ENCODE results near the gene LSM3. TPM values are rescaled to one million over a fixed set of nuclear protein-coding genes. Genes with fewer than 3 reads are reported as not detected.

The LSM3 gene
- total RNA-seq, 5 donors from 2014 or later (not counting 1 experiment from before 2014, with no cell fraction given): 6.7 to 8.4 (median 7.3) TPM

DNA sequence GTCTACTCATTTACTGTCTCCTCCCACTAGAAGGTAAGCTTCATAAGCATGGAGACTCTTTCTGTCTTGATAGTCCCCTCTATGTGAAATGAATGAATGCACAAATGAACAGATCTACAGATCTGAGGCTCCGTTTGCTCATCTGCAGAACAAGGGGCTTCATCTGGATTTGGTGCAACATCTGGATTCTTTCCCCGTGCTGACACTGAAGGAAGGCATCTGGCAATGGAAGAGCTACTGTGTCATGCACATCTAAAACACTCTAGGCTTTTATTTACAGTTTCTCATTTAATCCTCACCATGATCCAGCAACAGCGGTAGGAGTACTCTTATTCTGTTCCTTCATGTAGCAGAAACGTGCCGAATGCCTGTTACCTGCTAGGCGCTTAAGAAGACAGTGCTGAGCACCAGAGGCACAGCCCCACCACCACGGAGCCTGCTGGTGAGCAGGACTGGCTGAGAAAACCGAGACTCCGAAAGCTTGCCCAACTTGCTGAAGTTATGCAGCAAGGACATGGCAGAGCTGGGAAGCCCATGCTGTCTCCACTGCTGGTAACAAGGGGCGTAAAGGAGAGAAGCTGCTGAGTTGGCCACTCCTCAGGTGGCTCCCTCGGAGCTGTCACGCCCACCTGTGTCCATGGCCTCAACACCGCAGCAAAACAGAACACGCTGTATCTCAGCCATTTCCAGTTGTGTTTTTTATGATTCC is 31.1 kb downstream of the LSM3 start:
- CTCF ChIA-PET: interaction anchor here in 1 of 2 donors (0.9 kb wide), 1 partner anchor 313 kb away, joined by 3 read pairs; no protein-coding TSS in a partner anchor

DNA sequence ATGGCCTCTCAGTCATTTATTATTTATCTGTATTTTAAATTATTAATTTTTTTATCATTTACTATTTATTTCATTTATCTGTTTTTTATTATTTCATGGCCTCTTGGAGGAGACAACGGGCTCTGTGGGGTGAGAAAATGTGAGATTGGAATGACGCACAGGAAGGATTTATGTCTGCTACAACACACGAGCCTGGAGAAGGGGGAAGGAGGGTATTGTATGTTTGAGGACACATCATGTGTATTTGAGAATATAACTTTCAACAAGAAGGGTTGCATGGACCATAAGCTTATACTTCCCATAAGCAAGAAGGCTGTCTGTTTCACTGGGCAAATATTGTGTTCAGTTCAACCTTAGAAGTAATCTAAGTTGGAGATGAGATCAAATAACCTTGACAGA is 31.7 kb downstream of the LSM3 start:
- Mint-ChIP-seq H3K4me3 (no peak overlapping the region), H3K36me3 (no peaks in the 10 kb centered on the region), H3K4me1 (no peaks in the 10 kb centered on the region), H3K27ac (no peak overlapping the region), H3K9me3 (no peaks in the 10 kb centered on the region), H3K27me3 (no peaks in the 10 kb centered on the region)
- ATAC-seq (replicated peaks in 1 of 4): no peak
- no peak overlapping the region for H3K4me3 ChIP-seq (ENCODE audit: control insufficient read depth in 1 of 2, extremely low read depth in 1 of 2, low read length in 1 of 2)
- no peak for DNase-seq
- no peak overlapping the region for H3K27ac ChIP-seq (ENCODE audit: low read length)
- H3K27me3 ChIP-seq (replicated peaks in 1 of 2; ENCODE audit: control insufficient read depth in 2 of 2, extremely low read depth in 1 of 2, insufficient read depth in 2 of 2, low read length in 1 of 2): peaks cover 0 to 4% of the 10 kb centered on the region in 2 experiments
- CTCF ChIA-PET: interaction anchor here (0.5 to 0.9 kb wide), 3 partner anchors 26 to 385 kb away, joined by 3 to 5 read pairs (median 3); no protein-coding TSS in a partner anchor
- POLR2A ChIA-PET: interaction anchor here in 1 of 2 donors (0.6 to 0.7 kb wide), 2 partner anchors 9 to 10 kb away, joined by 5 to 6 read pairs; no protein-coding TSS in a partner anchor
- H3K4me1 ChIP-seq (ENCODE audit: control insufficient read depth in 1 of 2, extremely low read depth in 1 of 2, insufficient read depth in 2 of 2, low read length in 2 of 2): no peaks in the 10 kb centered on the region
- WGBS (ENCODE audit: insufficient coverage): no CpG with 5 or more reads among the region's 3 CpGs
- no peaks in the 10 kb centered on the region for H3K36me3 ChIP-seq (ENCODE audit: control insufficient read depth in 2 of 2, extremely low read depth in 1 of 2, insufficient read depth in 1 of 2, low read length in 1 of 2)
- no peaks in the 10 kb centered on the region for H3K9me3 ChIP-seq

More for the DNA sequence above, 31.1 kb downstream of the LSM3 start:
- POLR2A ChIA-PET: interaction anchor here in 1 of 2 donors (0.7 kb wide), 1 partner anchor 9 kb away, joined by 5 read pairs; no protein-coding TSS in a partner anchor
- Histone ChIP-seq H3K4me1 (ENCODE audit: control insufficient read depth in 1 of 2, extremely low read depth in 1 of 2, insufficient read depth in 2 of 2, low read length in 2 of 2) (no peaks in the 10 kb centered on the region), H3K27ac (ENCODE audit: low read length) (no peak overlapping the region), H3K27me3 (replicated peaks in 1 of 2; ENCODE audit: control insufficient read depth in 2 of 2, extremely low read depth in 1 of 2, insufficient read depth in 2 of 2, low read length in 1 of 2) (no peaks in the 10 kb centered on the region), H3K4me3 (ENCODE audit: control insufficient read depth in 1 of 2, extremely low read depth in 1 of 2, low read length in 1 of 2) (no peak overlapping the region), H3K36me3 (ENCODE audit: control insufficient read depth in 2 of 2, extremely low read depth in 1 of 2, insufficient read depth in 1 of 2, low read length in 1 of 2) (no peaks in the 10 kb centered on the region), H3K9me3 (no peaks in the 10 kb centered on the region)
- no peak overlapping the region for H3K4me3 Mint-ChIP-seq
- no peaks in the 10 kb centered on the region for H3K4me1 Mint-ChIP-seq
- H3K27ac Mint-ChIP-seq: no peak overlapping the region
- WGBS (ENCODE audit: insufficient coverage): 90% methylated on average over 10 of the region's 14 CpGs
- ATAC-seq (replicated peaks in 1 of 4) (no peak), DNase-seq (no peak)
- H3K9me3 Mint-ChIP-seq: no peaks in the 10 kb centered on the region
- no peaks in the 10 kb centered on the region for H3K27me3 Mint-ChIP-seq
- no peaks in the 10 kb centered on the region for H3K36me3 Mint-ChIP-seq

DNA sequence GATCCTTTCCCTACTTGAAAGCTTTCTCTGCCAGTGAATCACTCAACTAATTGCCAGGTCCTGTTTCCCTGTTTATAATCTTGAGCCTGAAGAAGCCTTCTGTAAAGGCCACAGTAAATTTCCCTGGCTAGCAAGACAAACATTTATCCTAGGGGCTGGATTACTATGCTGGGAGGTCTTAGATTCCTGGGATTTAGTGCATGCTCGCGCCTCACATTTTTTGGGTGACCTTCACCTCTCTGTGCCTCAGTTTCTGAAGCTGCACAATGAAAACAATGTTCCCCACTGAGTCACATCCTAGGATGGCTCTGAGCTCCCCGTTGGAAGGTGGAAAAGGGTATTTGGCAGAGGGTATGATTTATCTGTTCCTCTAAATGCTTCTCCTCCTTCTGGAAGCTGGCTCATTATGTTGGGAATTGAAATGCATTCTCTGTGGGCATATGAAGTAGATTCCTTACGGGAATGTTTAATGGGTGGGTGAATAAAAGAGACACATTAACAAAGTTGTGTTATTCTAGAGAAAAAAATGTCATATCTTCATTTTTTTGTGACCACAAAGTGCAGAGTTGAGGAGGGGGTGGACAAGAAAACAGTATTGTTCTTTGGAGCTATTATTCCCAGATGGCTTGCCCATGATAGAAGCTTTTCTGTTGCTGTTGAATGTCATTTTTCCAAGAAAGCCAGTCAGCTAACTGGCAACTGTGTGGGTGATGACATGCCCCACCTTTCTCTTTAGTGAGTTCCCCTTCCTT is 32.4 kb downstream of the LSM3 start:
- no peak overlapping the region for H3K4me3 Mint-ChIP-seq
- ATAC-seq (replicated peaks in 1 of 4): no peak
- H3K4me1 ChIP-seq (ENCODE audit: control insufficient read depth in 1 of 2, extremely low read depth in 1 of 2, insufficient read depth in 2 of 2, low read length in 2 of 2): no peaks in the 10 kb centered on the region
- no CpG with 5 or more reads among the region's 4 CpGs for WGBS (ENCODE audit: insufficient coverage)
- no peaks in the 10 kb centered on the region for H3K9me3 Mint-ChIP-seq
- H3K27ac ChIP-seq (ENCODE audit: low read length): no peak overlapping the region
- H3K27me3 ChIP-seq (replicated peaks in 1 of 2; ENCODE audit: control insufficient read depth in 2 of 2, extremely low read depth in 1 of 2, insufficient read depth in 2 of 2, low read length in 1 of 2): peaks cover 0 to 5% of the 10 kb centered on the region in 2 experiments
- H3K4me1 Mint-ChIP-seq: no peaks in the 10 kb centered on the region
- H3K36me3 Mint-ChIP-seq: no peaks in the 10 kb centered on the region
- no peak for DNase-seq
- H3K4me3 ChIP-seq (ENCODE audit: control insufficient read depth in 1 of 2, extremely low read depth in 1 of 2, low read length in 1 of 2): no peak overlapping the region
- POLR2A ChIA-PET: interaction anchor here in 1 of 2 donors (0.6 to 0.7 kb wide), 2 partner anchors 9 to 10 kb away, joined by 5 to 6 read pairs; no protein-coding TSS in a partner anchor
- no peaks in the 10 kb centered on the region for H3K9me3 ChIP-seq
- H3K27ac Mint-ChIP-seq: no peak overlapping the region
- no peaks in the 10 kb centered on the region for H3K36me3 ChIP-seq (ENCODE audit: control insufficient read depth in 2 of 2, extremely low read depth in 1 of 2, insufficient read depth in 1 of 2, low read length in 1 of 2)
- H3K27me3 Mint-ChIP-seq: no peaks in the 10 kb centered on the region
- CTCF ChIA-PET: interaction anchor here (0.5 to 0.6 kb wide), 2 partner anchors 25 to 385 kb away, joined by 3 to 5 read pairs; no protein-coding TSS in a partner anchor

DNA sequence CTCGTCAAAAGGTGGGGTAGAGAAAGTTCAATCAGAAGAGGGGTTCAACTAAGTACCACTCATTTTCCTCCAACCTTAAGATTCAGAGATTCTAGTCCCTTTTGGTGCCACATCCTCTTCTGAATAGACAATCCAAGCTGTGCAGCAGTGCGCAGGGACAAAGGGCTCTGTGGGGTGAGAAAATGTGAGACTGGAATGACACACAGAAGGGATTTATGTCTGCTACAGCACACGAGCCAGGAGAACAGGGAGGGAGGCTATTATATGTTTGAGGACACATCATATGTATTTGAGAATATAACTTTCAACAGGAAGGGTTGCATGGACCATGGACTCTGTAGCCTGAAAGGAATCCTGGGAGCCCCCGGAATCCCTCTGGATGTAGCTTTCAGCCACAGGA is 33.0 kb downstream of the LSM3 start:
- no peak overlapping the region for H3K27ac Mint-ChIP-seq
- H3K9me3 Mint-ChIP-seq: no peaks in the 10 kb centered on the region
- ChIA-PET CTCF (interaction anchor here in 1 of 2 donors (1.0 kb wide), 1 partner anchor 8 kb away, joined by 5 read pairs; no protein-coding TSS in a partner anchor), POLR2A (no interaction called here)
- no peak overlapping the region for H3K4me3 Mint-ChIP-seq
- no peak for DNase-seq
- H3K4me1 Mint-ChIP-seq: peaks cover 0 to 5% (median 3%) of the 10 kb centered on the region in 3 donors
- ATAC-seq (replicated peaks in 1 of 4): no peak
- no peak overlapping the region for H3K27ac ChIP-seq (ENCODE audit: low read length)
- H3K9me3 ChIP-seq: no peaks in the 10 kb centered on the region
- H3K36me3 ChIP-seq (ENCODE audit: control insufficient read depth in 2 of 2, extremely low read depth in 1 of 2, insufficient read depth in 1 of 2, low read length in 1 of 2): no peaks in the 10 kb centered on the region
- 73% methylated on average over 3 of the region's 4 CpGs for WGBS (ENCODE audit: insufficient coverage)
- no peaks in the 10 kb centered on the region for H3K36me3 Mint-ChIP-seq
- H3K4me1 ChIP-seq (ENCODE audit: control insufficient read depth in 1 of 2, extremely low read depth in 1 of 2, insufficient read depth in 2 of 2, low read length in 2 of 2): no peaks in the 10 kb centered on the region
- no peaks in the 10 kb centered on the region for H3K27me3 Mint-ChIP-seq
- H3K4me3 ChIP-seq (ENCODE audit: control insufficient read depth in 1 of 2, extremely low read depth in 1 of 2, low read length in 1 of 2): no peak overlapping the region
- H3K27me3 ChIP-seq (replicated peaks in 1 of 2; ENCODE audit: control insufficient read depth in 2 of 2, extremely low read depth in 1 of 2, insufficient read depth in 2 of 2, low read length in 1 of 2): peaks cover 0 to 8% of the 10 kb centered on the region in 2 experiments

DNA sequence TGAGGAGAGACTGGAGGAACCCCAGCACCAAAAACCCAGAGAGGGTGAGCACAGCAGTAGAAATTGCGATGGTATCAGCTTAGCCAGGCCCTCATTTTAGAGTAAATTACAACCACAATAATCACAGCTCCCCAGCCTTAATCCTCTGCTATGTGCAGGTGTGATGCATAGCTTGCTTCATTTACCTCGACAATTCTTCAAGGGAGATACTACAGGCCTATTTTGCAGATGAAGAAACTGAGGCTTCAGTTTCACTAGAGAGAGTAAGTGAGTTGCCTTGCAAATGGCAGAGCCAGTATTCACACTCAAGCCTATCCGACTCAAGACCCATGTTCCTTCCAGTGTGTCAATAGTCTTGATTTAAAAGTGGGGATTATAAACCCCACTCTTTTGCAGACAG is 33.4 kb downstream of the LSM3 start:
- Mint-ChIP-seq H3K27ac (no peak overlapping the region), H3K36me3 (no peaks in the 10 kb centered on the region), H3K27me3 (no peaks in the 10 kb centered on the region), H3K9me3 (no peaks in the 10 kb centered on the region), H3K4me1 (peaks cover 0 to 9% (median 7%) of the 10 kb centered on the region in 3 donors), H3K4me3 (no peak overlapping the region)
- WGBS (ENCODE audit: insufficient coverage): no CpG with 5 or more reads among the region's 3 CpGs
- ChIA-PET POLR2A (interaction anchor here in 1 of 2 donors (1.6 kb wide), 1 partner anchor 33 kb away, joined by 5 read pairs; the partner anchor contains the start of genes LSM3 and XPC), CTCF (interaction anchor here in 1 of 2 donors (0.7 to 1.0 kb wide), 2 partner anchors 8 to 11 kb away, joined by 3 to 5 read pairs; no protein-coding TSS in a partner anchor)
- H3K9me3 ChIP-seq: no peaks in the 10 kb centered on the region
- ATAC-seq (replicated peaks in 1 of 4) (no peak), DNase-seq (no peak)
- H3K4me3 ChIP-seq (ENCODE audit: control insufficient read depth in 1 of 2, extremely low read depth in 1 of 2, low read length in 1 of 2): no peak overlapping the region
- no peak overlapping the region for H3K27ac ChIP-seq (ENCODE audit: low read length)
- H3K27me3 ChIP-seq (replicated peaks in 1 of 2; ENCODE audit: control insufficient read depth in 2 of 2, extremely low read depth in 1 of 2, insufficient read depth in 2 of 2, low read length in 1 of 2): peaks cover 0 to 8% of the 10 kb centered on the region in 2 experiments
- no peaks in the 10 kb centered on the region for H3K36me3 ChIP-seq (ENCODE audit: control insufficient read depth in 2 of 2, extremely low read depth in 1 of 2, insufficient read depth in 1 of 2, low read length in 1 of 2)
- no peaks in the 10 kb centered on the region for H3K4me1 ChIP-seq (ENCODE audit: control insufficient read depth in 1 of 2, extremely low read depth in 1 of 2, insufficient read depth in 2 of 2, low read length in 2 of 2)
